LNCaP clone FGC (cell line): ENCODE results near the gene COL3A1.

ENCODE experiments used
- DNase-seq: peaks from one replicate; pipeline ENCODE4 v3.0.0-alpha.2; 2011; ENCODE audit warnings: low read depth
- H3K4me3 ChIP-seq: 2 replicates; pipeline ENCODE4 v1.5.1; 2011; ENCODE audit warnings: mild to moderate bottlenecking, low read depth, low read length, control low read depth
- CTCF ChIP-seq: IDR thresholded peaks from 2 replicates; pipeline ENCODE4 v1.5.1; 2012; ENCODE audit warnings: mild to moderate bottlenecking; ENCODE audit not compliant: control insufficient read depth, insufficient read depth; ENCODE audit errors: extremely low read depth

Gene COL3A1

GRCh38 chr2:189048189-189048588 lies 74.0 kb downstream of the COL3A1 start:
- no peak overlapping the region for H3K4me3 ChIP-seq
- no peak for DNase-seq
- no peak for TF ChIP-seq CTCF

- TF ChIP-seq CTCF: no peak
- DNase-seq: no peak
- no peak overlapping the region for H3K4me3 ChIP-seq
Measured at GRCh38 chr2:189049709-189050164, 75.6 kb downstream of the COL3A1 start.

- TF ChIP-seq CTCF: no peak
- H3K4me3 ChIP-seq: no peak overlapping the region
- DNase-seq: no peak
Measured at GRCh38 chr2:189050165-189050712, 76.1 kb downstream of the COL3A1 start.

GRCh38 chr2:189056200-189057106 lies 82.3 kb downstream of the COL3A1 start:
- H3K4me3 ChIP-seq: no peak overlapping the region
- no peak for TF ChIP-seq CTCF
- DNase-seq: no peak

- no peak for DNase-seq
- no peak overlapping the region for H3K4me3 ChIP-seq
- TF ChIP-seq CTCF: no peak
Measured at GRCh38 chr2:189057316-189057715, 83.1 kb downstream of the COL3A1 start.

- peak; percentile 85 for DNase-seq
- no peak overlapping the region for H3K4me3 ChIP-seq
- TF ChIP-seq CTCF: no peak
Measured at GRCh38 chr2:189060096-189060642, 86.0 kb downstream of the COL3A1 start.
